Measurements from ENCODE around the gene ACOT6. TPM values are rescaled to one million over a fixed set of nuclear protein-coding genes. Genes with fewer than 3 reads are reported as not detected.

ACOT6 gene
- total and polyA plus RNA-seq, 9 of the 15 experiments (the other 6 are each of a cell fraction or from before 2014, with no cell fraction given), result not detected

DNA sequence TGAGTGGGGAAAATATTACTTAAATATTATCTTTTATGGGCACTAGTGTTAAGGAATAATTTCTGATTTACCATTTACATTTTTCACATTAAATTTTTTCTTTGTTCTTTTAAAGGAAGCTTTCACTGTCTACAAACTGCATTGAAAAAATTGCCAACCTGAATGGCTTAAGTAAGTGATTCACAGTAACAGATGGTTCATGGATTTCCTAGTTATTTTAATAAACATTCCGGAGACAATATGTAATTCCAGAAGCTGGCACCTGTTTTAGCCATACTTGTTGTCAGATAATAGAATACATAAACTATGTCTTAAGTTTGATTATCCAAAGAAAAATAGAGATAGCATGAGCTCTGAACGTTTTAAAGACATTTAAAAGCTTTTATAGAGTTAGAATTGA lies 49.6 kb downstream of the ACOT6 start (continued):
- TF ChIP-seq, protein P1, sequence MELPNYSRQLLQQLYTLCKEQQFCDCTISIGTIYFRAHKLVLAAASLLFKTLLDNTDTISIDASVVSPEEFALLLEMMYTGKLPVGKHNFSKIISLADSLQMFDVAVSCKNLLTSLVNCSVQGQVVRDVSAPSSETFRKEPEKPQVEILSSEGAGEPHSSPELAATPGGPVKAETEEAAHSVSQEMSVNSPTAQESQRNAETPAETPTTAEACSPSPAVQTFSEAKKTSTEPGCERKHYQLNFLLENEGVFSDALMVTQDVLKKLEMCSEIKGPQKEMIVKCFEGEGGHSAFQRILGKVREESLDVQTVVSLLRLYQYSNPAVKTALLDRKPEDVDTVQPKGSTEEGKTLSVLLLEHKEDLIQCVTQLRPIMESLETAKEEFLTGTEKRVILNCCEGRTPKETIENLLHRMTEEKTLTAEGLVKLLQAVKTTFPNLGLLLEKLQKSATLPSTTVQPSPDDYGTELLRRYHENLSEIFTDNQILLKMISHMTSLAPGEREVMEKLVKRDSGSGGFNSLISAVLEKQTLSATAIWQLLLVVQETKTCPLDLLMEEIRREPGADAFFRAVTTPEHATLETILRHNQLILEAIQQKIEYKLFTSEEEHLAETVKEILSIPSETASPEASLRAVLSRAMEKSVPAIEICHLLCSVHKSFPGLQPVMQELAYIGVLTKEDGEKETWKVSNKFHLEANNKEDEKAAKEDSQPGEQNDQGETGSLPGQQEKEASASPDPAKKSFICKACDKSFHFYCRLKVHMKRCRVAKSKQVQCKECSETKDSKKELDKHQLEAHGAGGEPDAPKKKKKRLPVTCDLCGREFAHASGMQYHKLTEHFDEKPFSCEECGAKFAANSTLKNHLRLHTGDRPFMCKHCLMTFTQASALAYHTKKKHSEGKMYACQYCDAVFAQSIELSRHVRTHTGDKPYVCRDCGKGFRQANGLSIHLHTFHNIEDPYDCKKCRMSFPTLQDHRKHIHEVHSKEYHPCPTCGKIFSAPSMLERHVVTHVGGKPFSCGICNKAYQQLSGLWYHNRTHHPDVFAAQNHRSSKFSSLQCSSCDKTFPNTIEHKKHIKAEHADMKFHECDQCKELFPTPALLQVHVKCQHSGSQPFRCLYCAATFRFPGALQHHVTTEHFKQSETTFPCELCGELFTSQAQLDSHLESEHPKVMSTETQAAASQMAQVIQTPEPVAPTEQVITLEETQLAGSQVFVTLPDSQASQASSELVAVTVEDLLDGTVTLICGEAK (IDR thresholded peaks at IDR 0.05), result no peak
- TF ChIP-seq, protein P1 (CRISPR knock-in tag; IDR thresholded peaks at IDR 0.05), result no peak
- no peak for TF ChIP-seq TGIF2 (CRISPR knock-in tag; IDR thresholded peaks at IDR 0.05)
- TF ChIP-seq ZNF274 (IDR thresholded peaks at IDR 0.05; ENCODE audit: borderline replicate concordance, low read depth, low read length), result no peak
- no peak for TF ChIP-seq TARDBP (IDR thresholded peaks at IDR 0.05)
- TF ChIP-seq, protein P2, sequence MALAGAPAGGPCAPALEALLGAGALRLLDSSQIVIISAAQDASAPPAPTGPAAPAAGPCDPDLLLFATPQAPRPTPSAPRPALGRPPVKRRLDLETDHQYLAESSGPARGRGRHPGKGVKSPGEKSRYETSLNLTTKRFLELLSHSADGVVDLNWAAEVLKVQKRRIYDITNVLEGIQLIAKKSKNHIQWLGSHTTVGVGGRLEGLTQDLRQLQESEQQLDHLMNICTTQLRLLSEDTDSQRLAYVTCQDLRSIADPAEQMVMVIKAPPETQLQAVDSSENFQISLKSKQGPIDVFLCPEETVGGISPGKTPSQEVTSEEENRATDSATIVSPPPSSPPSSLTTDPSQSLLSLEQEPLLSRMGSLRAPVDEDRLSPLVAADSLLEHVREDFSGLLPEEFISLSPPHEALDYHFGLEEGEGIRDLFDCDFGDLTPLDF (CRISPR knock-in tag; IDR thresholded peaks at IDR 0.05), result no peak
- TF ChIP-seq RBFOX2 (IDR thresholded peaks at IDR 0.05; ENCODE audit: low read depth, low read length), result no peak
